DMS 273 treated with DMSO at 0.1 percent for 48 hours (cell line): ENCODE data around the gene TPPP.

Source experiments
- DNase-seq: peaks from one replicate; lab custom pipeline; 2025; lab: John Stamatoyannopoulos, UW

TPPP gene

DNA sequence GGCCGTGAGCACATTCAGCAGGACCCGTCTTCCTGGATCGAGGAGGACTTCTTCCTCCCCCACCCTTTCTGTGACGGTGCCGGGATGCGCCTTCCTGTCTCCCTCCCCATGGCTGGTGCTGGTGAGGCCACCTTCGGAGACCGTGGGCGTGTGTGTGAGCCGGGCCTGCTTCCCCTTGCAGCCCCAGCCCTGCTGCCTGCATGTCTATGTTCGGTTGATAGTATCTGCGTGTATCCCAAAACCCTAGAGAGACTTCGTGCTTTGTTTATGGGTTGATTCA lies 68.3 kb downstream of the TPPP start:
- no peak for DNase-seq

DNA sequence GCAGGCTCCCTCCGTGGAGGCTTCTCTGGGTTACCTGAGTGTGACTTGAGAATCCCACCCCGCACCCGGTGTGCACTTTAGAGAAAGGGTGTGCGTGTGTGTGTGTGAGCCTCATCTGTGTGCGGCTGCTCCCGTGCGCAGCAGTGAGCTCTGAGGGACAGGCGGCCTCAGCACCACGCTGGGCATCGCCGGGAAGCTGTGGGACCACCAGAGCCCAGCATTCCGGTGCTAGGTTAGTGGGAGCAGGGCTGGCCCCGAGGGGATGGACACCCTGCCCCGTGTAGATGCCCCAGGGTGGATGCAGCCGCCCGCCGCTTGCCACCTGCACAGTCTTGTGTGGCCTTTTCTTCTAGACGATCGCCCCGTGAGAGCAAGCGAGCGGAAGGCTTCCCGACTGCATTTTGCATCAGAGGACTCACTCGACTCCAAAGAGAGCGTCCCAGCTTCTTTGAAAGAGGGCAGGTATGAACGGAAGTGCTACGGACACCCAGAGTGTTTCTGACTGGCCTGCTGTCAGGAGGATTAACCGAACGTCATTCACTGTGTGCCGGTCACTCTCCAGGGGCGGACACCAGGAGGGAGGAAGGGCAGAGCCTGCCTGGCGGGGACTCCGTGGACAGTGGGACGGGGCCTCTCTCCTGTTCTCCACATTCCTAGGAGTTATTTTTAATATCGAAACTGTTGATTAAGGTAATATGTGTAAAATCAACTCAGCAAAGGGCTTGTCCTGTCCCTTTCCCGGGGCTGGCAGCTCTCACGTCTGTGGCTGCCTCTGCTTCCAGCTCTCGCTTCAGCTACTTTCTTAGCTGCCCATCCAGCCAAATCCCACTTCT lies 68.8 kb downstream of the TPPP start:
- no peak for DNase-seq

DNA sequence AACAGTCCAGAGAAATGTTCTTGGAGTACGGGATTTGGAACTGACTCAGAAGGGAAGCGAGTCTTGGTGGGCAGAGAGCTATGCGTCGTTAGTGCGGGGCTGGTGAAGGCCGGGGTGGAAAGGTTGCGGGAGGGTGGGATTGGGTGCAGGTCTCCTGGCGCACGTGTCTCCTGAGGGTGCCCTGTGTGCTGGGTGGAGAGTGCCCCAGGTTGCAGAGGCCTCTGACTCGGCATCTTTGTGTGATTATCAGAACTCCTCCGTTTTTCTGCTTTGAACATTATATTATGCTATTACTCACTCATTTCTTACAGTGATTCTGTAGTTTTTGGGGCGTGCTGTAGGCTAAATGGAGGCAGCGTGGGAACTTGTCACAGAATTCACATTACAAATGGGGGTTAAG lies 69.6 kb downstream of the TPPP start:
- no peak for DNase-seq

DNA sequence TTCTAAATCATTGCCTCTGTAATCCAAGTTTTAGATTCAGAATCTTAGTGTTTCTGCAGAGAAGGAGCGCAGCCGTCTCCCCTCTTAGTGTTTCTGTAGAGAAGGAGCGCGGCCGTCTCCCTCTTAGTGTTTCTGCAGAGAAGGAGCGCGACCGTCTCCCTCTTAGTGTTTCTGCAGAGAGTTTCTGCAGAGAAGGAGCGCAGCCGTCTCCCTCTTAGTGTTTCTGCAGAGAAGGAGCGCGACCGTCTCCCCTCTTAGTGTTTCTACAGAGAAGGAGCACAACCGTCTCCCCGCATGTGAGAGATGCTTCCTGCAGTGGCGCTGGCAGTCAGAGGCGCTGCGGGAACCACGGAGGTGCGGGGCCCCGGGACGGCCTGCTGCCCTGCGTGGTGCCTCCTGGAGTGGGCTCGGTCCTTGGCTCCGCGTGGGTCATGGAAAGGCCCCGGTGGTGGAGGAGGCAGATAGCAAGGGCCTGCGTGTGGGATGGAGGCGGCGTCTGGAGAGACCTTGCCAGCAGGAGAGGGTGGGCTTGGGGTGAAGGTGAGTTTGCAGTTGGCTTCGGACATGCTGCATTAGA lies 70.1 kb downstream of the TPPP start:
- no peak for DNase-seq

DNA sequence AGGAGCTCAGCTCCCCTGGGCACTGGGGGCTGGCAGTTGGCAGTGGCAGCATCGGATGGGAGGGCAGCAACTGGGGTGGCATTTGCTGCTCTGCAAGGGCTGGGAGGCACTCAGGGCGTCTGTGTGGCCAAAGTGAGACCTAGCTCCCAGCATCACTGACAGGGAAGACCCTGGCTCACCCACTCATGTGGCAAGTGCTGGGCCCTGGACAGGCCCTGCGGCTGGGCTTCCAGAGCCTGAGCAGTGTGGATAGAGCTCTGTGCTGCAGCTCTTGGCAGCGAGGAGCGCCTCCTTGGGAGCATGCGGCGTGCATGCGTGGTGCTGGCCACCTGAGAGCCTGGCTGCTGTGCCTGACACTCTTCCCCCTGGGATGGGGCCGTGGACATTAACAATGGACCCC lies 70.8 kb downstream of the TPPP start:
- no peak for DNase-seq

DNA sequence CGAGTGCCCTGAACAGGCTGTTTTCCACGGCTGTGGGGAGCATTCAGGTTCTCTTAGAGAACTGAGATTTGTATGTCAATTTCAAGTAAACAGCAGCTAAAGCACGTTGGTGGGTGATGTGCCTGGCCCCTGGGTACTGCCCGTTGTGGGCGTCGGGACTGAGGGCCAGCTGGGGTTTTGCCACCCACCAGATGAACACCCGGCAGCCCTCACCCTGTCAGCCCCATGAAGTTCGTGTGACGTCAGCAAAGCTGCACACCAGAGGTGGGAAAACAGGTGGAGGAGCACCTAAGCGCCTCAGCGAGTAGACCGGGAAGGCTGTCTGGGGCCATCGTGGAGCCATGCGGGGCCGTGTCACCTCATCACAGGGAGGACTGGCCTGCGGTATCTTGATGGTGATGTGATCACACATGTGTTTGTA lies 71.8 kb downstream of the TPPP start:
- DNase-seq: no peak

DNA sequence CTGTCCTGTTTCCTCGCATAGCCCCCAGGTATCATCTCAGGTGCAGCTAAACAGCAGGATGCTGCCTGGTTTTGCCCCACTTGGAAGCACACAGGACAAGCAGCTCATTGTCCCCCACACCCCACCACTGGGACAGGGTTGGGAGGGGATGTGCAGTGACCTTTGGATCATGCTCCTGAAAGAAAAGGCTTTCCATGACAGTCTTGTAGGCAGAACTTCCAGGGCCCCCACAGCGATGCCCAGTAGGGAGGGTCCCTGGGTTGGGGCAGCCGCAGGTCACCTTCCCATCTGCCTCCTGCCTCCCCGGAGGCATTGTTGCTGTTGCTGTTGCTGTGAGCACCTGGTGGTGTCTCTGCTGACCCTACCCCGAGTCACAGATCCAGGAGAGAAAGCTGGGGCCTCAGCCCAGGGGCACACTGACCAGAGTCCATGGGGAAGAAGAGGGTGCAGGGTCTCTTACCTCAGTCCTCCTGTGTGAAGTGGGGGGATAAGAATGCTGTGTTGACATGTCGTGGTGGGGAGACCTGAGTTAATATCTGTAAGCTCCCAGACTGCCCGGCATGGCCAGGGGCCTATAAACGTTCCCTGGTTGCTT lies 72.5 kb downstream of the TPPP start:
- no peak for DNase-seq

DNA sequence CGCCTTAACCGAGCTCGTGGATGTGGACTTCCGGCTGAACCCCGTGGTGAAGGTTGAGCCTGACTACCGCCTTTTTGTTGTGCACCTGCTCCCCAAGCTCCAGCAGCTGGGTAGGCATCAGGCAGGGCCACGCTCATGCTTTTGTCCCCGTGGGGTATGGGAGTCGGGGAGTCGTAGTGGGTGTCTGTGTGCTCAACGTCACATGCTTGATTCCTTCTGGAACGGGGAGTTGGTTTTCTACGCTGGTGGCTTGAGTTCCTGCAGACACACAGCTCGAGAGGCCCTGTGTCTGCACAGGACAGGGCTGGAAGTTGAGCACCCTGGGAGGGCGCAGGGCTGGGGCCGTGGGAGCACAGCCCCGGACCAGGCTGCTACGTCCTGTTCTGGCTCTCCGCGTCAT lies 73.0 kb downstream of the TPPP start:
- no peak for DNase-seq

DNA sequence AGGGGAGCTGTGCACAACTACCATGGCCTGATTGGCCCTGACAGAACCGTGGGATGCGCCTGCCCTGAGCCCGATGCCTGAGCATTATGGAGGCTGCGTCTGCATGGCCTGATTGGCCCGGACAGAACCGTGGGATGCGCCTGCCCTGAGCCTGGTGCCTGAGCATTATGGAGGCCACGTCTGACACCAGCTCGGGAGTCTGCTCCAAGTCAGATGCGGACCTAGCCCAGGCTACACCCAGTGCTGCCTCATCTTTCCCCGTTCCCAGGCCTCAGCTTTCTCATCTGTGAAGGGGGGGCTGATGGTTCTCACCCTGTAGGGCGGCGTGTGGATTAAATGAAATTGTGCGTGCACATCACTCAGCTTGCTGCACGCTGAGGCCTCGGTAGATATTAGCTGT lies 73.7 kb downstream of the TPPP start:
- no peak for DNase-seq

DNA sequence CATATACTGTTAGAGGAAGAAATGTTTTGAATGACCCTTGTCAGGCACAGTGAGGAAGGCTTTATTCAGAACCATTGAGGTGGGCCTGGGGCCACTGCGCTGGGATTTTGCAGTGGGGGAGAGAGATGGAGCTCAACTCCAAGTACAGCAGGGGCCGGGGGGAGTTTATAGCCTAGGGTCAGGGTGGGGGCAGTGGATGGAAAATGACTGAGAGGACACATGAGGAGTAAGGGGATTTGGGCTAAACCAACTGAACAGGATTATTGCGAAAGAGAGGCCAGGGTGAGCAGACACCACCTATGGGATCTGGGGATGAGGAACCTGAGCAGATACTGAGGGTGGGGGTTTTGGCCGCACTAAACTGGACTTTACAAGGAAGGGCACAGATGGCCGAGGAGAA lies 74.7 kb downstream of the TPPP start:
- no peak for DNase-seq

DNA sequence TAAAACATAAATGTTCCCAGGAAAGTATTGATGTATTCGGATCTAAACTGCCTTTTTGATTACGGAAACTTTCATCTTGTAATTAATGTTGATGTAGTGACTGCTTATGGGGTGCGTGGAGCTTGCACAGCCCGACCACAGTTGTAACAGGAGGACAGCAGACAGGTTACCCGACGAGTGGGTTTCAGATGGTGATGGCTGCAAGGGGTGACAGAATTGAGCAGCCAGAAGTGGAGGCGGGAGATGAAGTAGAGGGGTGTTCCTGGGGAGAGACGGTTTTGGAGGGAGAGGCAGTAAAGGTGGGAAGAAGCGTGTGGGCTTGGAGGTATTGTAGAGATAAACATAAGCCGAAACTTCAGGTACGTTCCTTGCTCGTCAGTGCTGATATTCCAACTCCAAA lies 75.3 kb downstream of the TPPP start:
- no peak for DNase-seq

DNA sequence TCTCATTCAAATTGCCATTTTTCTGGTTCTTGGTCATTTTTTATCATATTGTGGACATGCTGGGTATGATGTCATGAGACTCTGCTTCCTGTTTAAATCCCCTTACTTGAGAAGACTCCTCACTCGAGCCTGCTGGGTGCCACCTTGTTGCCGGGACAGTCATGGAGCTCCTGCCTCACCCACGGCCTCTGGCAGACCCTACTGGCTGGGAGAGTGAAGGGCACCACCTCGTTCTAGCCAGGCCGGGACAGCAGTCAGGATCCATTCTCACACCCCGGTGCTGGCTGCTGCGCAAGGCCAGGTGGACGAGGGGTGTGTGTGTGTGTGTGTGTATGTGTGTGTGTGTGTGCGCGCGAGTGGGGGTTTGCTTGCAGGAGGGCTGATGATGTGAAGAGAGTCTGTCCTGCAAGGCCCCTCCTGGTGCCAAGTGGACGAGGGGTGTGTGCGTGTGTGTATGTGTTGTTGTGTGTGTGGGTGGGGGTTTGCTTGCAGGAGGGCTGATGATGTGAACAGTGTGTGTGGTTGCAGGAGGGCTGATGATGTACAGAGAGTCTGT lies 76.6 kb downstream of the TPPP start:
- no peak for DNase-seq

DNA sequence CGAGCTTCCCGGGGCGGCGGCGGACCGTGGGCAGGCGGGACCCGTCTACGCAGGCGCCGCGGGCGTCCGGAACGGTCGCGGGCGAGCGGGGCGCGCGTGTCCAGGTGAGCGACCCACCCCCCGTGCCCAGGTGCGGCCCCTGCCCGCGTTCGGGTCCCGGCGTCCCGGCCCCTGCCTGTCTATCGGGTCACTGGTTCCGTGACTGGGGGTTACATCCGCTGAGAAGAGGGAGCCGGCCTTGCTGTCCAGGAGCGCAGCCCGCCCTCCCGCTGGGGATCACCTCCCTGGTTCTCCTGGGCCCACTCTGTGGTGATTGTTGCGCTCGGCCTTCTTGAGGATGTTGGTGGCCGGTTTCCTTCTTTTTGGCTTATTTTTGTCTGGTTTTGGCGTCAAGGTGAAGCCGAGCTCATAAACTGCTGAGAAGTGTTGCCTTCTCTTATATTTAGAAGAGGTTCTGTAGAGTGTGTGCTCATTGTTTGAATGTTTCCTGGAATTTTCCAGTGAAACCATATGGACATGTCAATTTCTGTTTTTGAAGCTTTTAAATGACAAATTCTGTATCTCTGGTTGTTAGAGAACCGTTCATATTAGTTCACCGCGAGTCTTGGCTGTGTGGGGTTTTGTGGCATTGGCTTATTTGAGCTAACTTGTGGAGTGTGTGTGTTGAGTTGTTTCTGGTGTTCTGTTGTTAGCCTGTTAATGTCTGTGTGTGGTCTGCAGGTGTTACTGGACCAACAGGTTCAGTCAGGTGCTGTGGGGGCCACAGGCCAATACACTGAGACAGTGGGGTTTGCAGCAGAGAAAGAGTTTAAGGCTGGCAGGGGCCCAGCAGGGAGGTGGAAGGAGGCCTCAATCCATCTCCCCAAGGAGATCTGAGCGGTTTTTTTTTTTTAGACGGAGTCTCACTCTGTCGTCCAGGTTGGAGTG lies 80.4 kb downstream of the TPPP start:
- DNase-seq: no peak

DNA sequence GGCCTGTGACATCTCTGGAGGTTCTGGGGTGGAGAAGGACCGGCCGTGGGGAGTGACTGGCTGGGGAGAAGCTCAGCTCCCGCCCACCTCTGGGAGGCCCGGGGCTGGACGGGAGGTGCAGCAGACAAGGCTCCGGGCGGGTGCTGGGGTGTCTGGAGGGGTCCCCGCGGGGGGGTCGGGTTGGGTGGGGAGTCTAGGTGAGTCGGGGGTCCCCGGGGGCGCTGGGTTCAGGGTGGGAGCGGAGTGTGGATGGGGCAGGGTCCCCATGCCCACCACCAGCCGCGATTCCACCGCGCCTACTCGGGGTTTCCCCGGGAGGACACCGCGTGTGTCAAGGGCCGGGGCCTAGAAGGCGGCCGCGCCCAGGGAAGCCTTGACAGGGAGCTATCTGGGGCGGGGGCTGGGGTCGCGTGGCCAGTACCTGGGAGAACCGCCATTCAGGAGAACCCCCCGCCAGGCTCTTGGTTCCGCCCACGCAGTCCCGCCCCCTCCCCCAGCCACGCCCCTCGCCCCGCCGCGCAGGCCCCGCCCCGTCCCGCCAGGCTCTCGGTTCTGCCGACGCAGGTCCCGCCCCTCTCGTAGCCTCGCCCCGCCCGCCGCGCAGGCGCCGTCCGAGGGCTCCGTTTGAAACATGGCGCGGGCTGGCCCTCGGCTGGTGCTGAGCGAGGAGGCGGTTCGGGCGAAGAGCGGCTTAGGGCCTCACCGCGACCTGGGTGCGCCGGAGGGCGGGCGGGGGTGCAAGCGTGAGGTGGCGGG lies 81.2 kb downstream of the TPPP start, which contains the start of gene CEP72:
Gene CEP72, plus strand, starts transcription at position 610 of the 756 bp plus-strand sequence. Its CDS starts 22 bp downstream, at position 632.
- peak; percentile 70 for DNase-seq

DNA sequence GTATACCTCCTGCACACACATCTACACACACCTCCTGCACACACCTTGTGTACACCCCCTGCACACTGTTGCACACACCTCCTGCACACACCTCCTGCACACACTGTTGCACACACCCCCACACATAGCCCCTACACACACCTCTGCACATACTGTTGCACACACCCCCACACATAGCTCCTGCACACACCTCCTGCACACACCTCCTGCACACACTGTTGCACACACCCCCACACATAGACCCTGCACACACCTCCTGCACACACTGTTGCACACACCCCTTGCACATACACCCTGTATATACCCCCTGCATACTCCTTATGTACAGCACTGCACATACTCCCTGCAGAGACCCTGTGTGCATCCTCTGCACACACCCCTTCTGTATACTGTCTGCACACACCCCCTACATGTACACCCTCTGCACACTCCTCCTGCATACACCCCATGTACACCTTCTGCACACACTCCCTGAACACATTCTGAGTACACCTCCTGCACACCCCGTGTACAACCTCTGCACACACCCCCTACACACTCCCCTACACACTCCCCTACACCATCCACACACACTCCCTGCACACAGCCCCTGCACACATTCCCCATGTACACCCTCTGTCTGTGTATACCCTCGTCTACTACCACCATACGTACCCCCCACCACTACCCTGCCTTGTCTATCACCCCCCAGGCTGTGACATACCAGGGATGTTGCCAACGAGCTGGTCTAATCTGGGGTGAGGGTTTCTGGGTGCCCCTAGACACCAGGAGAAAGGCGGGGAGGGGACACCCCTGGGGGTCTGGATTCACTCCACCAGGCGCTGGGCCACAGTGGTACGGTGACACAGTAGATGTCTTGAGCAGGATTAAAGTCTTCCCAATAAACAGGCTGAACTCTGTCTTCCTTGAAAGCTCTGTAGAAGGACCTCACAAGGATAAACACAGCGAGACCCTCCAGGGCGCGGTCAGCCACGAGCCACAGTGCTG lies 82.1 kb downstream of the TPPP start:
- DNase-seq: no peak

DNA sequence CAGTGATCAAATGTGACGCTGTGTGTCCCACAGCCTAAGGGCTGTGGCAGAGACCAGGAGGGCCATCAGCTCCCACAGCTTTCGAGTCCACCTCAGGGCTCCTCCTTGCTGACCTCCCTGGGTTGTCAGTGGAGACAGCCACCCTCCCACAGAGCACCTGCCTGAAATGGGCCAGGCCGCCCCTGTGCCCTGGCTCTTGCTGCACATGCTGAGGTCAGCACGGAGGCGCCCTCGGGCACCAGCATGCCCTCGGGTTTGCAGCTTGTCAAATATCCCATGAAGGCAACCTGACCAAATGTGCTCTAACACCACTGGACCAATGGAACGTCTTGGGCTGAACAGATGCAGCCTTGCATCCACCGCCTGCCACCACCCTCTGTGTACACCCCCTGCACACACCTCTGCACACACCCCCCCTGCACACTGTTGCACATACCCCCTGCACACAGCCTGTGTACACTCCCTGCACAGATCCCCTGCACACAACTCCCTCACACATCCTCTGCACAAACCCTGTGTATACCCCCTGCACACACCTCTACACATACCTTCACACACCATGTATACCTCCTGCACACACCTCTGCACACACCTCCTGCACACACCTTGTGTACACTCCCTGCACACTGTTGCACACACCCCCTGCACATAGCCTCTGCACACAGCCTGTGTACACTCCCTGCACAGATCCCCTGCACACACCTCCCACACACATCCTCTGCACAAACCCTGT lies 83.0 kb downstream of the TPPP start:
- DNase-seq: no peak
